Measurements from ENCODE around the gene PAPSS1. TPM values are rescaled to one million over a fixed set of nuclear protein-coding genes. Genes with fewer than 3 reads are reported as not detected.

Gene PAPSS1
- total and polyA plus RNA-seq, 7 donors, result 20.6 to 30.0 (median 25.5) TPM

DNA sequence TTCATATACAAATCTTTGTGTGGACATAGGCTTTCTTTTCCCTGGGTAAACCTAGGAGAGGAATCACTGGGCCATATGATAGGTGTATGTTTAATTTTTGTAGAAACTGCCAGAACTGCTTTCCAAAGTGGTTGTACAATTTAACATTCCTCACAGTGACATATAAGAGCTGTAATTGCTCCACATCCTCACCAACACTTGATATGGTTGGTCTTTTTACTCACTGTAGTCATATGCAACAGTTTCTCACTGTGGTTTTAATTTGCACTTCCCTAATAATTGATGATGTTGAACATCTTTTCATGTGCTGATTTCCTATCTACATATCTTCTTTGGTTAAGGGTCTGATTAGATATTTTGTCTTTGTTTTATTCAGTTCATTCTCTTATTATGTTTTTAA, 24.5 kb upstream of the PAPSS1 start:
- no peaks in the 10 kb centered on the region for H3K36me3 ChIP-seq
- no peak overlapping the region for H3K27ac ChIP-seq
- DNase-seq, result no peak
- H3K4me1 ChIP-seq, result peaks cover 0 to 23% (median 19%) of the 10 kb centered on the region in 4 donors
- no peaks in the 10 kb centered on the region for H3K27me3 ChIP-seq
- no peak for TF ChIP-seq POLR2AphosphoS5 (IDR thresholded peaks at IDR 0.05)
- TF ChIP-seq, protein P1, sequence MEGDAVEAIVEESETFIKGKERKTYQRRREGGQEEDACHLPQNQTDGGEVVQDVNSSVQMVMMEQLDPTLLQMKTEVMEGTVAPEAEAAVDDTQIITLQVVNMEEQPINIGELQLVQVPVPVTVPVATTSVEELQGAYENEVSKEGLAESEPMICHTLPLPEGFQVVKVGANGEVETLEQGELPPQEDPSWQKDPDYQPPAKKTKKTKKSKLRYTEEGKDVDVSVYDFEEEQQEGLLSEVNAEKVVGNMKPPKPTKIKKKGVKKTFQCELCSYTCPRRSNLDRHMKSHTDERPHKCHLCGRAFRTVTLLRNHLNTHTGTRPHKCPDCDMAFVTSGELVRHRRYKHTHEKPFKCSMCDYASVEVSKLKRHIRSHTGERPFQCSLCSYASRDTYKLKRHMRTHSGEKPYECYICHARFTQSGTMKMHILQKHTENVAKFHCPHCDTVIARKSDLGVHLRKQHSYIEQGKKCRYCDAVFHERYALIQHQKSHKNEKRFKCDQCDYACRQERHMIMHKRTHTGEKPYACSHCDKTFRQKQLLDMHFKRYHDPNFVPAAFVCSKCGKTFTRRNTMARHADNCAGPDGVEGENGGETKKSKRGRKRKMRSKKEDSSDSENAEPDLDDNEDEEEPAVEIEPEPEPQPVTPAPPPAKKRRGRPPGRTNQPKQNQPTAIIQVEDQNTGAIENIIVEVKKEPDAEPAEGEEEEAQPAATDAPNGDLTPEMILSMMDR (IDR thresholded peaks at IDR 0.05), result no peak
- TF ChIP-seq POLR2A (IDR thresholded peaks at IDR 0.05), result no peak
- no peak for TF ChIP-seq EP300 (IDR thresholded peaks at IDR 0.05)
- H3K9me3 ChIP-seq, result no peaks in the 10 kb centered on the region
- no peak overlapping the region for H3K4me3 ChIP-seq
- intact Hi-C loops (cut with DNase I), result no loop called here

DNA sequence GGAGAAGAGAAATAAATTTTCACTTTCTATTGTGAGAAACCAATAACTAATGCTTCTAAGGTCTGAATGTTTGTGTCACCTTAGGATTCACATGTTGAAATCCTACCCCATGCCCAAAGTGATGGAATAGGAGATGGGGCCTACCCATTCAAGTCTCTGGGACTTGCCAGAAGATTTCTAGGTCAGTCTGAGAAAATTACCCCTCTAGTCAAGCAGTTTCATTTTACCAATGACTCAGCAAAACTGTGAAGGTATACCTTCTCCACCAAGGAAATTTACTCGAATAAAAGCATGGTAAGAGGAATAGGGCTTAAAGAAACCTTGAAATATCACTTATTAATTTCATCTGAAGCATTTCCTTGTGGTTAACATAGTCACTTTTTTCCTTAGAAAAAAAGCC, 23.5 kb upstream of the PAPSS1 start:
- 46 to 69% methylated on average over 1 of the region's 1 CpG for WGBS, 2 donors
- Histone ChIP-seq H3K36me3 (no peaks in the 10 kb centered on the region), H3K4me1 (peaks cover 0 to 23% (median 19%) of the 10 kb centered on the region in 4 donors), H3K9me3 (no peaks in the 10 kb centered on the region), H3K27me3 (no peaks in the 10 kb centered on the region), H3K27ac (peak overlapping the region in 1 of 4 donors; percentile 22), H3K4me3 (no peak overlapping the region)
- no peak for DNase-seq
- TF ChIP-seq POLR2AphosphoS5 (IDR thresholded peaks at IDR 0.05), result no peak
- TF ChIP-seq, protein P1 (IDR thresholded peaks at IDR 0.05), result no peak
- no peak for TF ChIP-seq POLR2A (IDR thresholded peaks at IDR 0.05)
- TF ChIP-seq EP300 (IDR thresholded peaks at IDR 0.05), result no peak
- intact Hi-C loops (cut with DNase I), result no loop called here

DNA sequence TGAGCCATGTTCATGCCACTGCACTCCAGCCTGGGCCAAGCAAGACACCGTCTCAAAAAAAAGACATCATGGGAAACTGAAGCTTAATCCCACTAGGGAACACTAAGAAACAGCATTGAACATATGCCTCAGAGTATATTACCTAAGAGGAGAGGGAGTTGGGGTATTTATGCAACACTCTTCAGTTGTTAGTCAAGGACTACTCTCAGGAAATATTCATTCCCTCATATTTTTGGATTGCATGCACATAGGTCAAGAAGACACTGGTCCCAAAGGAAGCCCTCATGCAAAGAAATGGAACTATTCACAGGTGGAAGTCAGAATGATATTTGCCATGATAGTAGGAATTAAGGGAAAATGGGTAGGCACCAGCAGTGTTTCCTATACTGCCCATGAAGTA, 22.8 kb upstream of the PAPSS1 start:
- Histone ChIP-seq H3K9me3 (no peaks in the 10 kb centered on the region), H3K27me3 (no peaks in the 10 kb centered on the region), H3K27ac (no peak overlapping the region), H3K36me3 (no peaks in the 10 kb centered on the region), H3K4me3 (no peak overlapping the region), H3K4me1 (peaks cover 0 to 23% (median 19%) of the 10 kb centered on the region in 4 donors)
- DNase-seq, result no peak
- 97% methylated on average over 1 of the region's 1 CpG for WGBS, 2 donors
- intact Hi-C loops (cut with DNase I), result no loop called here
- TF ChIP-seq POLR2A (IDR thresholded peaks at IDR 0.05) (no peak), EP300 (IDR thresholded peaks at IDR 0.05) (no peak), POLR2AphosphoS5 (IDR thresholded peaks at IDR 0.05) (no peak)
- TF ChIP-seq, protein P1 (IDR thresholded peaks at IDR 0.05), result no peak

DNA sequence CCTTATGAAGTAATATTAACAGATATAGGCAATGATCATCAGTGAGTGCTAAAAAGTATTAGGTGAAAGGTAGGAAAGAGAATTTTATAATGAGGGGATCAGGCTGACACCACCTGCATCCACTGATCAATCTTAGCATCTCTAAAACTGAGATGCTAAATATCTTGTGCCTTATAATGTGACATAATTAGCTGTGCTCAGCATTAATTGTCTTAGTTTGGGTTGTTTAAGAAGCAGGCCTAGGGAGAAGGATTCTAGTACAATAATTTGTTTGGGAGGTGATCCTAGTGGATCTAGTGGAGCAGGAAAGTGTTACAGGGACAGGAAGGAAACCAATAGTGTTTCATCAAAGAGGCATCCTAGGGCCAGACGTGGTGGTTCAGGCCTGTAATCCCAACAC, 22.2 kb upstream of the PAPSS1 start:
- Histone ChIP-seq H3K4me3 (no peak overlapping the region), H3K27ac (peak overlapping the region in 2 of 4 donors; percentile 79 to 86), H3K4me1 (peaks cover 0 to 28% (median 19%) of the 10 kb centered on the region in 4 donors), H3K27me3 (no peaks in the 10 kb centered on the region), H3K36me3 (no peaks in the 10 kb centered on the region), H3K9me3 (no peaks in the 10 kb centered on the region)
- TF ChIP-seq POLR2AphosphoS5 (IDR thresholded peaks at IDR 0.05) (no peak), POLR2A (IDR thresholded peaks at IDR 0.05) (no peak), EP300 (IDR thresholded peaks at IDR 0.05) (no peak)
- TF ChIP-seq, protein P1 (IDR thresholded peaks at IDR 0.05), result no peak
- 88 to 93% methylated on average over 1 of the region's 1 CpG for WGBS, 2 donors
- no peak for DNase-seq
- intact Hi-C loops (cut with DNase I), result no loop called here
